ENCODE results near the gene ZC2HC1C. TPM values are rescaled to one million over a fixed set of nuclear protein-coding genes. Genes with fewer than 3 reads are reported as not detected.
A peak's percentile ranks its signal among the peaks of the same experiment; 100 is the strongest.

ZC2HC1C gene
- total RNA-seq, 1 experiment from 2014 or later: 1.4 TPM

- no peak overlapping the region for H2AFZ ChIP-seq (ENCODE audit: low read length)
- H3K23me2 ChIP-seq (ENCODE audit: insufficient read length, low read depth, low read length, poor library complexity, severe bottlenecking): peaks cover 3% of the 10 kb centered on the region
- Mint-ChIP-seq H3K4me3 (peak overlapping the region; percentile 33 to 80; a peak in 3 of 5 replicates), H3K27me3 (ENCODE audit: low read depth) (no peaks in the 10 kb centered on the region), H3K4me1 (no peaks in the 10 kb centered on the region; a peak in 1 of 4 replicates), H3K27ac (no peak overlapping the region), H3K9me3 (no peaks in the 10 kb centered on the region; a peak in 1 of 5 replicates), H3K36me3 (ENCODE audit: insufficient read depth in 1 of 3, low read depth in 3 of 3) (peaks cover 0 to 16% (median 2%) of the 10 kb centered on the region in 3 experiments; a peak in 4 of 7 replicates)
- TF ChIP-seq CTCF (conservative IDR thresholded peaks at IDR 0.05): no peak
- H4K5ac ChIP-seq (ENCODE audit: insufficient read length, low read depth, low read length): no peak overlapping the region
- no peak overlapping the region for H3K14ac ChIP-seq (ENCODE audit: insufficient read depth, low read length)
- H3K27ac ChIP-seq (ENCODE audit: insufficient read length, low read depth, low read length): no peak overlapping the region
- no CpG with 5 or more reads among the region's 3 CpGs for whole genome bisulfite sequencing (ENCODE audit: extremely low coverage, insufficient read length, low lambda C conversion rate)
- no peak overlapping the region for H2BK5ac ChIP-seq (ENCODE audit: insufficient read length, low read length)
- no peak overlapping the region for H3K4ac ChIP-seq (ENCODE audit: low read depth, low read length)
- H3K4me1 ChIP-seq (ENCODE audit: insufficient read depth, low read length): 0 out of 2 replicates have a peak, but pooled peaks cover 2% of the 10 kb centered on the region
- H2BK20ac ChIP-seq (ENCODE audit: low read depth, low read length, poor library complexity, severe bottlenecking): no peak overlapping the region
- H2BK12ac ChIP-seq (ENCODE audit: insufficient read length, low read depth, low read length): no peak overlapping the region
- H3K79me1 ChIP-seq (ENCODE audit: insufficient read depth, low read depth, low read length, poor library complexity, severe bottlenecking): peaks cover 3% of the 10 kb centered on the region
- no peak overlapping the region for H2BK120ac ChIP-seq (ENCODE audit: low read depth, low read length, poor library complexity, severe bottlenecking)
- H2BK15ac ChIP-seq (ENCODE audit: low read depth, low read length): no peak overlapping the region
- no peak for DNase-seq
- H3K56ac ChIP-seq (ENCODE audit: insufficient read length, low read depth, low read length): no peak overlapping the region
- no peak overlapping the region for H4K91ac ChIP-seq (ENCODE audit: insufficient read length, low read depth, low read length)
- no peaks in the 10 kb centered on the region for H3K79me2 ChIP-seq (ENCODE audit: insufficient read depth, low read length)
- H2AK5ac ChIP-seq (ENCODE audit: insufficient read length, low read length): no peak overlapping the region
- no peak overlapping the region for H3K18ac ChIP-seq (ENCODE audit: insufficient read length, low read depth, low read length)
- no peaks in the 10 kb centered on the region for H3K27me3 ChIP-seq (ENCODE audit: insufficient read depth, low read length)
- H3K9me3 ChIP-seq (ENCODE audit: control insufficient read depth, low read depth, low read length): no peaks in the 10 kb centered on the region
- H3K9ac ChIP-seq (ENCODE audit: extremely low read depth, insufficient read length, low read length): no peak overlapping the region
- H3K4me2 ChIP-seq (ENCODE audit: insufficient read depth, insufficient read length, low read length): no peak overlapping the region
- no peak overlapping the region for H3K23ac ChIP-seq (ENCODE audit: insufficient read length, low read depth, low read length)
- H4K8ac ChIP-seq (replicated peaks; ENCODE audit: insufficient read length, low read depth, low read length): no peak overlapping the region
- H4K20me1 ChIP-seq (ENCODE audit: control insufficient read depth, insufficient read depth, insufficient read length): no peaks in the 10 kb centered on the region
- H3T11ph ChIP-seq (ENCODE audit: low read length): no peak overlapping the region
These were observed 19.7 kb upstream of the ZC2HC1C start for GRCh38 chr14:75049731-75050201.
